Amniotic epithelial cell (primary cell): ENCODE measurements around the gene CBY2.
"Not testable (repeated sequence)": the region's sequence is repeated elsewhere in the genome, so short reads cannot be mapped to it uniquely, and the experiment has no call there.

Experiments
- DNase-seq: peaks from one replicate; pipeline ENCODE4 v3.0.0-alpha.2; 2010; ENCODE audit warnings: low read depth

The CBY2 gene

DNA sequence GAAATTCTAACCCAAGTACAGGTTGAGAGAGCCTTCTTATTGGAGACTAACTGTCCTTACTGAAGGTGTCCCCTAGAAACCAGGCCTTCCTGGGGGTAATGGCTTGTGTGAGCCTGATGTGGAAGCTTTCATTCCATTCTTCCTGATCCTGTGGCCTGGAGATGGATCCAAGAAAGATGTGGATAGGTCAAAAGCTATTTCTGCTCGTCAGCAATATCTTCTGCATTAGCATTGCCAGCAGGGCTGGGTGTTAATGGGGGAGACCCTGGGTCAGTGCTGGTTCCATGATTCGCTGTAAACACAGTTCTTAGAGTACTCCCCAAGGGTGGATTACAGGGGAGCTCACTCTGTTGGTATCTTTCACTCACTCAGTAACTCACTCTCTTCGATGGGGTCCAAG is 42.9 kb downstream of the CBY2 start:
- DNase-seq: no peak

DNA sequence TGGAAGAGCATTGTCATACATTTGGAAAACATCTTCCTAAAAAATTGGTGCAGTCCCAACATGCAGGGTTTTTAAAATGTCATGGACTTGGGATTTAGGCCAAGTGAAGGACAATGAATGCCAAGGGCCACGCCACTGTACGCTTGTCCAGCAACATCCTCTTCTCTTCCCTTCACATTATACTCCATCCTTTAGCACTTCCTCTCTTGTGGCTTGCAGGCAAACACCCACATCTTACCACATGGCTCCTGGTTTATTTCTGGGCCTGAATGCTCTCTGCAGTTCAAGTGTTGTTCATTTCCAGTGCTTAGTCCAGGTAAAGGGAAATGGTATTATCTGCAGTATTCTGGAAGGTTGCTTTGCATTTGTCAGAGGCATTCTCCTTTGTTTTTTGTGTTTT is 45.0 kb downstream of the CBY2 start:
- no peak for DNase-seq

DNA sequence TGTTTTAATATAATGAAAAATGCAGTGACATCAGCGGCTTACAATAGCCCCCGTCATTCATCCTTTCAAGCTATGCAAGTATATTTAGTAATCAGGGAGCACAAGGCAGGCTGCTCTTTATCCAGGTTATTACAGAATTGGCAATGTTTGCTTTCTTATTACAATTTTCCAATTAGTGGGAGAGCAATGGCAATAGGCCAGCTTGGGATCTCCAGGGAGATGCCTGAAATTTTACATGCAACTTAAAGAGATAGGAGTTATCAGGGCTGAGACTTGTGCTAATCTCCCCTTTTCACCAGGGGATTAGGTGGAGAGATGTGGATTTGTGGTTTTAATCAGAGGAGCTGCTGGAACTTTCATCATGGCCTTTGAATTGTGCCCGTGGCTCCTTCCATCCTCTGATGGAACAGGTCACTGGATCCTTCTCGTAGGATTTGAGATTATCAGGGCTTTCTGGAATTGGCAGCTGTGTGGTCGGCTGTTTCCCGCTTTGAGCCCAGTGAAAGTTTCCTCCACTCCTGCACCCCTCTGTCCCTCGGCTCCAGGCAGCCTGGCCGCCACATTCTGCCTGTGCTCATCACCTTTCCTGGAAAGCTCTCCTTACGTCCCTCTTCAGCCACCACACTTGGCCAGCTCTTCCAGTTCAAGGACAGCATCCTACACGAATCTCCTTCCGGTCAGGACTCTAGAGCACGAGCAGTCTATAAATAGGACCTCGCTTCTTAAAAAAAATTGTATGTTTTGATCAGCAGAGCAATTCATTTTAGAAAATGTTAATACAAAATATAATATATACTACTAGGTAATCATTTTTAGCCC is 47.0 kb downstream of the CBY2 start:
- DNase-seq: peak; percentile 9

DNA sequence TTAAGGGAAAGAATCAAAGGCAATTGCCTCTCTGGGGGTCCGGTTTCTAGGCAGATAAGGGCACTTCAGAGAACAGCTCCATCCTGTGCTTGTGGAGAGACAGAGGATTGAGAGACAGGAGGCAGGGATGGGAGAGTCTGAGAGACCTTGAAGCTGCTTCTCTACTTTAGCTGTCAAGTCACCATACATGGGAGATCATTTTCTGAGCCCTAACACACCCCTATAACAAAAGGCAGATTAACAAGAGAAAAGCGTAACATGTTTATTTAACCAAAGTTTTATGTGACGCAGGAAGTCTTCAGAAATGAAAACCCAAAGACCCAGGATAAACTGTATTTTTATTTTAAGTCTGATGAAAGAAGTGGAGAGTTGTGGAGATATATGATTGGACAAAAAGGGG is 48.4 kb downstream of the CBY2 start:
- no peak for DNase-seq

DNA sequence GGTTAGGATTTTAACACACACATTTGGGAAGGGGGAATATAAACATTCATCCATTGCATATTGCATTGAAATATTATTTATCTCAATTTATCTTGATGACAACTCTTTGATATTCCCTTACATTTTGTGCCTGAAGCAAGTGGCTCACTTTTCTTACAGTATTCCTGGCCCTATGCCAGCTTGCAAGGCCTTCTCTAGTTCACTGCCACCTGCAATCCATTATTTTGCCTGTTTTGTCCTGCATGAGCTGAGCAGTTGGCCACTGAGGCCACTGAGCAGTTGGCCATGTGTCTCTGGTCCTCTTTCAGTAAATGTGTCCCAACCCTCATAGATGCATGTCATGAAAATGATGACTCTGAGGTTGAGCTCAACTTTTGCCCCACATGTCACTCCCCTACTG is 49.8 kb downstream of the CBY2 start:
- DNase-seq: no peak

DNA sequence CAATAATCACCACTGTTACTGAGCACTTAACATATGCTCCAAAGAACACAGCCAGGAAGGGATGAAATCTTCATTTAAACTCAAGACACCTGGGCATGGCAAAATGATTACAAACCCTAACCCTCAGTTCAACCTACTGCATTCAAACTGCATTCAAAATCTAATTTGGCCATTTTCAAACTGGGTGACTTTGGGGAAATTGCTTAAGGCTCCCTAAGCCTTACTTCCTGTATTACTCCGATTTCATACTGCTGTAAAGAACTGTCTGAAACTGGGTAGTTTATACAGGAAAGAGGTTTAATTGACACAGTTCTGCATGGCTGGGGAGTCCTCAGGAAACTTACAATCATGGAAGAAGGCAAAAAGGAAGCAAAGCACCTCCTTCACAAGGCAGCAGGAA is 50.4 kb downstream of the CBY2 start:
- DNase-seq: no peak

DNA sequence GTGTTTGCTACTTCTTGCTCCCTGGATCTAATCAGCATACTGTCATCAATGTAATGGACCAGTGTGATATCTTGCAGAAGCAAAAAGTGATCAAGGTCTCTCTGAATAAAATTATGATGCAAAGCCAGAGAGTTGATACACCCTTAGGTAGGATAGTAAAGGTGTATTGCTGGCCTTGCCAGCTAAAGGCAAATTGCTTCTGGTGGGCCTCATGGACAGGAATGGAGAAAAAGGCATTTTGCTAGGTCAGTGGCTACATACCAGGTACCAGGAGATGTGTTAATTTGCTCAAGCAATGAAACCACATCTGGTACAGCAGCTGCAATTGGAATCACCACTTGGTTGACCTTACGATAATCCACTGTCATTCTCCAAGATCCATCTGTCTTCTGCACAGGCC is 54.4 kb downstream of the CBY2 start:
- DNase-seq: not testable (repeated sequence)

DNA sequence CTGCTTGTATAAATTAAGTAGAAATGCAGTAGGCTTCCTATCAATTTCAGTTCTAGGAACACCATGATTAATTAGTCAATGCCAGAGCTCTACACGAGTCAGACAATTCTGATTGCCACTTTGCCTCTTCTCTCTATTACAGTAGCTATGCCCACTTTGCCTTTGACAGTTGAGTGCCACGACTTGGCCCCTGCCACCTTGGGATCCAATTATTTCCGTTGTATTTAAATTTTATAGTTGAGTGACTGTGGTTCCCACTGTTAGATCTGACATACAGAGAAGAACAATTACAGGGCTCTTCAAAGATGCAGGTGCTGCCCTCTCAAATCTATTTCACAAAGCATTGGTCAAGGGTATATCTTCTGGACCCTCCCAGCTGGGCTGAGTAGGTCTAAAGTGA is 55.5 kb downstream of the CBY2 start:
- DNase-seq: not testable (repeated sequence)

DNA sequence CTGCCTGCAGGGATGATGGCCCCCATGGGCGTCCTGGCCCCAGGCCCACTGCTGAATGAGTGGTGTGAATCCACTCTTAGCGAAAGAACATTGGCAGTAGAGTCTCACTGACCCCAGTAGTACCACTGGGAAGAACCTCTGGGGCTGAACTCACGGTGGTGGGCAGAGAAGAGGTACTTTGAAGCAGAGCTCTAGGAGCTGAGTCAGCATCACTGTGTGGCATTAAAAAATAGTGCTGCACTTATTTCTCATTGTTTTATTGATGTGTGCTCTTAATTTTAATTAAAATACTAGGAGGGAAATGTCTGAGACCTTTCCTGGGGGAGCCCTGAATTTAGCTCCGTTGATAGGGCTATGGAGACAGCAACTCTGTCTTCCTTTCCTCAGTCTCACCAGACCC is 61.3 kb downstream of the CBY2 start:
- DNase-seq: no peak
